SK-N-SH treated with all-trans-retinoic acid at 6 μM for 48 hours (cell line): ENCODE results near the gene DDIAS.

Experiments
- ATAC-seq: fragments of 200-7000 bp; cut with Tn5 transposase; 3 replicates; pipeline ENCODE4 v1.9.1; 2020; ENCODE audit warnings: mild to moderate bottlenecking, moderate library complexity
- ARNTL ChIP-seq: fragments of 450-650 bp; formaldehyde crosslinking; IDR thresholded peaks from 2 replicates; pipeline ENCODE4 v1.5.0; 2020; ENCODE audit warnings: low read depth, mild to moderate bottlenecking, moderate library complexity, borderline replicate concordance
- BACH2 ChIP-seq: fragments of 250-450 bp; sonication (Bioruptor Pico); IDR thresholded peaks from 2 replicates; pipeline ENCODE4 v1.9.0; 2021; ENCODE audit warnings: mild to moderate bottlenecking, borderline replicate concordance
- CSRNP3 ChIP-seq: fragments of 250-450 bp; sonication (Bioruptor Pico); IDR thresholded peaks from 2 replicates; pipeline ENCODE4 v1.5.1; 2021; ENCODE audit warnings: mild to moderate bottlenecking, moderate library complexity
- ESRRG ChIP-seq: fragments of 250-450 bp; sonication (Bioruptor Pico); IDR thresholded peaks from 2 replicates; pipeline ENCODE4 v1.6.1; 2021; ENCODE audit warnings: mild to moderate bottlenecking
- GLIS3 ChIP-seq: fragments of 250-450 bp; sonication (Bioruptor Pico); IDR thresholded peaks from 2 replicates; pipeline ENCODE4 v1.5.0; 2020; ENCODE audit warnings: mild to moderate bottlenecking, moderate library complexity
- ISL1 ChIP-seq: fragments of 250-450 bp; sonication (Bioruptor Pico); IDR thresholded peaks from 2 replicates; pipeline ENCODE4 v2.1.2; 2022; ENCODE audit warnings: mild to moderate bottlenecking, moderate library complexity
- OSR1 ChIP-seq: fragments of 250-450 bp; sonication (Bioruptor Pico); IDR thresholded peaks from 2 replicates; pipeline ENCODE4 v1.8.0; 2022; ENCODE audit warnings: moderate library complexity, mild to moderate bottlenecking, inconsistent platforms
- PATZ1 ChIP-seq: fragments of 250-450 bp; sonication (Bioruptor Pico); IDR thresholded peaks from 2 replicates; pipeline ENCODE4 v1.8.0; 2020; ENCODE audit warnings: mild to moderate bottlenecking, moderate library complexity, borderline replicate concordance
- POU6F1 ChIP-seq: fragments of 250-450 bp; sonication (Bioruptor Pico); IDR thresholded peaks from 2 replicates; pipeline ENCODE4 v1.8.0; 2021; ENCODE audit warnings: low read depth, mild to moderate bottlenecking, moderate library complexity, borderline replicate concordance
- PPARA ChIP-seq: fragments of 250-450 bp; sonication (Bioruptor Pico); IDR thresholded peaks from 2 replicates; pipeline ENCODE4 v1.5.0; 2020; ENCODE audit warnings: mild to moderate bottlenecking, borderline replicate concordance
- SNAI2 ChIP-seq: fragments of 250-450 bp; sonication (Bioruptor Pico); IDR thresholded peaks from 2 replicates; pipeline ENCODE4 v1.5.0; 2020; ENCODE audit warnings: mild to moderate bottlenecking, moderate library complexity
- TCF4 ChIP-seq: fragments of 250-450 bp; sonication (Bioruptor Pico); IDR thresholded peaks from 2 replicates; pipeline ENCODE4 v1.8.0; 2021; ENCODE audit warnings: mild to moderate bottlenecking, moderate library complexity, borderline replicate concordance
- TOX ChIP-seq: fragments of 250-450 bp; sonication (Bioruptor Pico); IDR thresholded peaks from 2 replicates; pipeline ENCODE4 v1.8.0; 2021; ENCODE audit warnings: mild to moderate bottlenecking, moderate library complexity, borderline replicate concordance
- TSHZ2 ChIP-seq: fragments of 250-450 bp; sonication (Bioruptor Pico); IDR thresholded peaks from 2 replicates; pipeline ENCODE4 v1.5.0; 2020; ENCODE audit warnings: mild to moderate bottlenecking, moderate library complexity
- ZC3H10 ChIP-seq: fragments of 250-450 bp; sonication (Bioruptor Pico); IDR thresholded peaks from 2 replicates; pipeline ENCODE4 v1.5.1; 2021; ENCODE audit warnings: mild to moderate bottlenecking, moderate library complexity
- ZFP3 ChIP-seq: fragments of 250-450 bp; sonication (Bioruptor Pico); IDR thresholded peaks from 2 replicates; pipeline ENCODE4 v1.5.0; 2020; ENCODE audit warnings: mild to moderate bottlenecking, moderate library complexity
- ZFP30 ChIP-seq: fragments of 450-650 bp; formaldehyde crosslinking; IDR thresholded peaks from 2 replicates; pipeline ENCODE4 v1.5.0; 2022; ENCODE audit warnings: mild to moderate bottlenecking, moderate library complexity
- ZNF565 ChIP-seq: fragments of 450-650 bp; formaldehyde crosslinking; conservative IDR thresholded peaks from 2 replicates; pipeline ENCODE4 v1.5.0; 2020; ENCODE audit warnings: low read depth, mild to moderate bottlenecking, moderate library complexity
- ZNF70 ChIP-seq: fragments of 450-650 bp; formaldehyde crosslinking; IDR thresholded peaks from 2 replicates; pipeline ENCODE4 v1.5.0; 2020; ENCODE audit warnings: mild to moderate bottlenecking, moderate library complexity
- ZNF8 ChIP-seq: fragments of 450-650 bp; formaldehyde crosslinking; IDR thresholded peaks from 2 replicates; pipeline ENCODE4 v1.5.0; 2020; ENCODE audit warnings: mild to moderate bottlenecking, moderate library complexity
- TF ChIP-seq, protein P1 (sequence below): fragments of 250-450 bp; sonication (Bioruptor Pico); IDR thresholded peaks from 2 replicates; pipeline ENCODE4 v1.5.1; 2020; ENCODE audit warnings: low read depth, mild to moderate bottlenecking, moderate library complexity

The DDIAS gene

GRCh38 chr11:82906931-82907330, 5.4 kb downstream of the DDIAS start:
- TF ChIP-seq ZNF8 (CRISPR knock-in tag) (no peak), ISL1 (CRISPR knock-in tag) (no peak), ZNF565 (no peak), TCF4 (CRISPR knock-in tag) (no peak)
- peak; percentile 40; the same call in 2 of the 3 replicates for ATAC-seq

DNA sequence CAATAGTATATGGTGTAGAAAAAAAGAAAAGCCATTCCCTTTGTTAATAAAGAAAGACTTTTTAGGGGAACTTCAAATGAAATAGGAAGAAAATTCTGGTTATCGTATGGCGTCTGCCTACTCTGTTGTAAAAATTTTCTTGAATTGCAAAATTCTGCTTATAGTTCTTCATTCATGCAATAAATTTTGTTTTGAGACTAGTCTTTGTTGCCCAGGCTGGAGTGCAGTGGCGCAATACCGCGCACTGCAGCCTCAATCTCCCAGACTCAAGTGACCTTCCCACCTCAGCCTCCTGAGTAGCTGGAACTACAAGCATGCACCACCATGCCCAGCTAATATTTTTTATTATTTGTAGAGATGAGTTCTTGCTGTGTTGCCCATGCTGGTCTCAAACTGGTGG, 5.8 kb downstream of the DDIAS start:
- no peak; the same call in 2 of the 3 replicates for ATAC-seq
- TF ChIP-seq ZNF70 (no peak), ZNF8 (CRISPR knock-in tag) (no peak), POU6F1 (CRISPR knock-in tag) (no peak)

GRCh38 chr11:82908311-82908710, 6.8 kb downstream of the DDIAS start:
- no peak for TF ChIP-seq ESRRG (CRISPR knock-in tag)
- no peak for TF ChIP-seq ISL1 (CRISPR knock-in tag)
- TF ChIP-seq, protein P1, sequence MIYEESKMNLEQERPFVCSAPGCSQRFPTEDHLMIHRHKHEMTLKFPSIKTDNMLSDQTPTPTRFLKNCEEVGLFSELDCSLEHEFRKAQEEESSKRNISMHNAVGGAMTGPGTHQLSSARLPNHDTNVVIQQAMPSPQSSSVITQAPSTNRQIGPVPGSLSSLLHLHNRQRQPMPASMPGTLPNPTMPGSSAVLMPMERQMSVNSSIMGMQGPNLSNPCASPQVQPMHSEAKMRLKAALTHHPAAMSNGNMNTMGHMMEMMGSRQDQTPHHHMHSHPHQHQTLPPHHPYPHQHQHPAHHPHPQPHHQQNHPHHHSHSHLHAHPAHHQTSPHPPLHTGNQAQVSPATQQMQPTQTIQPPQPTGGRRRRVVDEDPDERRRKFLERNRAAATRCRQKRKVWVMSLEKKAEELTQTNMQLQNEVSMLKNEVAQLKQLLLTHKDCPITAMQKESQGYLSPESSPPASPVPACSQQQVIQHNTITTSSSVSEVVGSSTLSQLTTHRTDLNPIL = no peak
- no peak for TF ChIP-seq CSRNP3 (CRISPR knock-in tag)
- TF ChIP-seq BACH2 (CRISPR knock-in tag) = no peak
- no peak for TF ChIP-seq ZNF8 (CRISPR knock-in tag)
- TF ChIP-seq PPARA (CRISPR knock-in tag) = no peak
- no peak for TF ChIP-seq PATZ1 (CRISPR knock-in tag)
- no peak for TF ChIP-seq TOX (CRISPR knock-in tag)
- no peak for TF ChIP-seq ARNTL (CRISPR knock-in tag)
- no peak for TF ChIP-seq SNAI2 (CRISPR knock-in tag)
- TF ChIP-seq GLIS3 (CRISPR knock-in tag) = no peak
- no peak for TF ChIP-seq TCF4 (CRISPR knock-in tag)
- TF ChIP-seq POU6F1 (CRISPR knock-in tag) = no peak
- no peak for TF ChIP-seq ZFP30 (CRISPR knock-in tag)
- no peak for TF ChIP-seq ZFP3 (CRISPR knock-in tag)
- TF ChIP-seq ZNF70 = no peak
- no peak for TF ChIP-seq OSR1
- TF ChIP-seq TSHZ2 = no peak
- TF ChIP-seq ZC3H10 (CRISPR knock-in tag) = no peak
- no peak for ATAC-seq
